SK-N-MC (cell line): ENCODE data around the gene POU4F3.

Experiments used
- DNase-seq: peaks from one replicate; pipeline ENCODE4 v3.0.0-alpha.2; 2011; ENCODE audit warnings: low read depth, low spot score
- H3K27ac ChIP-seq: fragments of 200-600 bp; sonication (generic); 2 replicates; pipeline ENCODE4 v1.5.1; 2016; ENCODE audit warnings: mixed run types
- H3K36me3 ChIP-seq: fragments of 200-600 bp; sonication (generic); 2 replicates; pipeline ENCODE4 v1.6.1; 2017; ENCODE audit warnings: antibody characterized with exemption, low read length, mixed read lengths; ENCODE audit not compliant: insufficient read depth
- H3K4me3 ChIP-seq: fragments of 200-600 bp; sonication (generic); 2 replicates; pipeline ENCODE4 v1.5.1; 2016
- H3K9ac ChIP-seq: fragments of 200-600 bp; sonication (generic); 2 replicates; pipeline ENCODE4 v1.8.0; 2017; ENCODE audit warnings: mixed run types, mixed read lengths; ENCODE audit not compliant: insufficient read length
- H3K9me3 ChIP-seq: fragments of 200-600 bp; sonication (generic); 2 replicates; pipeline ENCODE4 v1.6.1; 2017; ENCODE audit warnings: low read depth, mild to moderate bottlenecking, antibody characterized with exemption, low read length, moderate library complexity, mixed read lengths
- EZH2 ChIP-seq: fragments of 200-600 bp; sonication (generic); IDR thresholded peaks from one replicate; pipeline ENCODE4 v1.6.1; 2017; ENCODE audit warnings: antibody characterized with exemption
- FOXP2 ChIP-seq: optimal IDR thresholded peaks from 2 replicates; pipeline ENCODE3; 2011; ENCODE audit warnings: mild to moderate bottlenecking, moderate library complexity; ENCODE audit not compliant: insufficient read depth; ENCODE audit errors: extremely low read length, control extremely low read depth
- POLR2AphosphoS5 ChIP-seq: IDR thresholded peaks from 2 replicates; pipeline ENCODE4 v1.6.1; 2012; ENCODE audit warnings: mild to moderate bottlenecking, low read depth, low read length, borderline replicate concordance

Gene POU4F3

DNA sequence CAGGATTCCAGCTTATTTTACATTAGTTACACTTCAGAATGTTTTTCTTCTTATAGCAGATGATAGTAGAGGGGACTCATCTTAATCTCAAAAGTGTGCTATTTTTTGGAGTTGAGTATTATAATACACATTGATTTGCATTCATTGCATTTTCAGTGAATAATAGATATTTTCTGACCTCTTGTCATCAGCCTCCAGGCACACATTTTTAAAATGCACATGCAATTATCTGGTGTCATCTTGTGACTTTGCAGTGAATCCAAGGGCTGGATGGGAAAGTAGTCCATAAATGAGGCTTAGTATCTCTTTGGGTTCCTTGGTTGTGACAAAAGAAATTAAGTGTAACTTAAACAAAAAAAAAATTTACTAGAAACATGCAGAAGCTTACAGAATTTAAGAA lies 28.1 kb upstream of the POU4F3 start:
- no peaks in the 10 kb centered on the region for H3K9me3 ChIP-seq
- no peak for DNase-seq
- no peak overlapping the region for H3K4me3 ChIP-seq
- H3K36me3 ChIP-seq = no peaks in the 10 kb centered on the region
- H3K27ac ChIP-seq = no peak overlapping the region
- H3K9ac ChIP-seq = no peak overlapping the region
- TF ChIP-seq FOXP2 (no peak), EZH2 (no peak), POLR2AphosphoS5 (no peak)

DNA sequence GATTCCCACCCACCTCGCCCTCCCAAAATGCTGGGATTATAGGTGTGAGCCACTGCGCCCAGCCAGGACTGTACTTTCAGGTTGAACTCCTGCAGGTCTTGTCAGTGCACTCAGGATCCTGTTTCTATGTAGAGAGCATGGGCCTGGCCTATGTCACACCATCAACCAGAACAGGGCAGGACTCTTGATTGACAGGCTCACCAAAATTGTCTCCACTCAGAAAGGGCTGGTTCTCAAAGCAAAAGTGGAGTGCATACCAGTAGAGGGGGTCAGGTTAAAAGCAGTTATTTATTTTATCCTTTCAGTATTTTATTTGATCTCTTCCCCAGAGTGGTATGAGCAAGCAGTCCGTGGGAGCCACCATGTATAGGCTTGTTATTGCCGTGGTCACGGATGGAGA lies 27.4 kb upstream of the POU4F3 start:
- no peak overlapping the region for H3K27ac ChIP-seq
- no peak for DNase-seq
- no peak overlapping the region for H3K4me3 ChIP-seq
- no peak overlapping the region for H3K9ac ChIP-seq
- no peak for TF ChIP-seq FOXP2
- TF ChIP-seq POLR2AphosphoS5 = no peak
- TF ChIP-seq EZH2 = no peak
- H3K36me3 ChIP-seq = no peaks in the 10 kb centered on the region
- H3K9me3 ChIP-seq = no peaks in the 10 kb centered on the region

DNA sequence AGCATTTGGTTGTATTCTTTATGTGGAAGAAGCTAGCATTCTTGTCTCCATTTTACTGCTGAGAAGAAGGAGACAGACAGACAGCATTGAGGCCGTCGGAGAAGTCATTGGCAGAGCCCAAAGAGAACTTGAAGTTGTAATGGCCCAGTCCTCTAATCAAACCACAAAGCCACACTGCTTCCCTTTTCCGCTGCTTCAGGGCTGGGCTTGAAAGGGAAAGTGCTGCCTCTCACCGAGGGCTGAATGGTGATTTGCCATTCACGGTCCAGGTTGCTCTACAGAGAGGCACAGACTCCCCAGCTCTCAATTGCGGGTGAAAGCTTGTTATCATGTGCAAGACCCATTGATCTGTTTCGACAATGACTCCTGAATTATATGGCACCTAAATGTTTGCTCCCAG lies 25.6 kb upstream of the POU4F3 start:
- no peak for TF ChIP-seq EZH2
- no peak for TF ChIP-seq FOXP2
- no peak for TF ChIP-seq POLR2AphosphoS5
- Histone ChIP-seq H3K36me3 (no peaks in the 10 kb centered on the region), H3K9me3 (no peaks in the 10 kb centered on the region), H3K27ac (no peak overlapping the region), H3K9ac (no peak overlapping the region), H3K4me3 (no peak overlapping the region)
- DNase-seq = no peak

DNA sequence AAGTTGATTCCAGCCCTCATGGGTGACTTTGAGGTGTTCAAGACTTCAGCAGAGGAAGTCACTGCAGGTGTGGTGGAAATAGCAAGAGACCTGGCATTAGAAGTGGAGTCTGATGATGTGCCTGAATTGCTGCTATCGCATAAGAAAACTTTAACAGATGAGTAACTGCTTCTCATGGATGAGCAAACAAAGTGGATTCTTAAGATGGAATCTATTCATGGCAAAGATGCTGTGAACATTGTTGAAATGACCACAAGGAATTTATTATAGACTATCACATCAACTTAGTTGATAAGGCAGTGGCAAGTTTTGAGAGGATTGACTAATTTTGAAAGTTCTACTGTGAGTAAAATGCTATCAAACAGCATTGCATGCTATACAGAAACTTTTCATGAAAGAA lies 17.1 kb upstream of the POU4F3 start:
- Histone ChIP-seq H3K9ac (no peak overlapping the region), H3K9me3 (no peaks in the 10 kb centered on the region), H3K36me3 (no peaks in the 10 kb centered on the region), H3K4me3 (no peak overlapping the region), H3K27ac (no peak overlapping the region)
- TF ChIP-seq POLR2AphosphoS5 (no peak), FOXP2 (no peak), EZH2 (no peak)
- no peak for DNase-seq

DNA sequence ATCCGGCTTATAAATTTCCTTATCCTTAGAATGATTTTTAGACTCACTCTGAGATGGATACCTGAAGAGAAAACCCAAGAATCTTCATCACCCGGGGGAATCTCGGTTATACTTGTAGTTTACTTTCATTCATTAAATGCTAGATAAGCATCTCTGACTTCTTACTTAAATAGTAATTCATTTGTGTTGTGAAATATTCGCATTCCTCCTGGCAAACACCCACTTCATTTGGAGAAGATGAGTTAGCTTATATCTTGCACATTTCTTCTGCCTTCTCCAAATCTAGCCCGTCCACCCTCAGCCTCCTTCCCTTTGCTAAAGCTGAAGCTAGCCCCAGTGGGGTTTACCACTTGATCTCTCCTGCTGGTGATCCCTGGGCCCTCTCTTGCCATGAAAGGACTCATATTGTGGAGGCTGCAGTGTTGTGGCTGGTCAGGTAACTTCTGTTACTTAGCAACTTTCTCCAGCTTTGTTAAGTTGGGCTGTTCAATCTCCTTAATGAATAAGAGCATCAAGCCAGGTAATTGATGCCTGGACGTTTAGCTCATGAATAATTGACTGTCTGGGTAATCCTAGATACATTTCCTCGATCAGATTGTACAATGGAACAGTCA lies 11.3 kb upstream of the POU4F3 start:
- Histone ChIP-seq H3K4me3 (no peak overlapping the region), H3K36me3 (no peaks in the 10 kb centered on the region), H3K9me3 (no peaks in the 10 kb centered on the region), H3K27ac (no peak overlapping the region), H3K9ac (no peak overlapping the region)
- no peak for TF ChIP-seq FOXP2
- TF ChIP-seq EZH2 = no peak
- TF ChIP-seq POLR2AphosphoS5 = no peak
- no peak for DNase-seq

DNA sequence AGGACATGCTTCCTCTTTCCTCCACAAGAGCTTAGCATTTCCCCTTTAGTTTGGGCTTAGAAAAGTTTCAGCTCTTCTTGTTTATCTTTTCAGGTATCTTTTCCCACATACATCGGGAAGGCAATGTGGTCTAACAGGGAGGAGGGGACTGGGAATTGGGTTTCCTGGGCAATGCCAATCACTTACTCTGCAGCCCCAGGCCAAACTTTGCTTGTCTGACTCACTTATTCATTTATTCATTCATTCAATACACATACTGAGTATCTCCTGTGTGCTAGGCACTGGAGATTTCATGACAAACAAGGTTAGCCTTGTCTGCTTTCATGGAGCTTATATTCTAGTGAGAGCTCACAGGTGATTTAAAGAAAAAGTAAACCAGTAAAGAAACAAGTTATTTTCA lies 10.7 kb upstream of the POU4F3 start:
- no peak overlapping the region for H3K4me3 ChIP-seq
- H3K36me3 ChIP-seq = no peaks in the 10 kb centered on the region
- no peak overlapping the region for H3K9ac ChIP-seq
- H3K27ac ChIP-seq = no peak overlapping the region
- no peaks in the 10 kb centered on the region for H3K9me3 ChIP-seq
- no peak for DNase-seq
- TF ChIP-seq FOXP2 (no peak), POLR2AphosphoS5 (no peak), EZH2 (no peak)

DNA sequence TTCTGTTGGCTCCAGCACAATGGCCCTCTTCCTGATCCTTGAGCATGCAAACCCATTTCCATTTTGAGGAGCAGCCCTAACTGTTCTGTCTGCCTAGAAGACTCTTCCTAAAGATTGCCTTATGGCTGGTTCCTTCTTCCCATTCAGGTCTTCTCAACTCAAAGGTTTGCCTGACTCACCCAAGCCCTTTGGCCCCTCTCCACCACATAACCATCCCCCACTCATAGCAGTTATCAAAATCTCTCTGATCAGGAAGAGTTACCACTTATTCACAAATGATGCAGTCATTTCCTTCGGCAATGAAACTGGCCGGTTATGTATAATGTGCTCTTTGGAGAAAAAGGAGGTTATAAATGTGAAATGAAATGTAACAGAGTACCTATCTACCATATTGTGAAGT lies 8.9 kb upstream of the POU4F3 start:
- no peak overlapping the region for H3K27ac ChIP-seq

DNA sequence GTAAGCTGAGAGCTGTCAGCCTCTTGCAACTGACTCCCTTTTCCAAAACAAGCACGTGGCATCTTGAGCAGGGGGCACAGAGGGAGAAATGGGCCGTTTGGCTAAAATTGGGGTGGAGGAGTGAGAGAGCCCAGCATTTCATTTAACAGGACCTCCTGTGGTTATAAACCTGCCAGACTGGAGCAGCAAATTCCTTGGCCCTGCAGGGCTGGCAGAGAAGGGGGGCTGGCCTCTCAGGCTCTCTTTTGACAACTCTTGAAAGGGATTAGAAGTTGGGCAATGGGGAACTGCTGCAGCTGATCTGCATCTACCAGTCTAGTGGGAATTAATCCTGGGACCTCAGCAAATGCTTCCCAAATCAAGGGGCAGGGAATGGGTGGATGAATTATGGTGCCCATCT lies 7.2 kb upstream of the POU4F3 start:
- H3K27ac ChIP-seq = no peak overlapping the region
- no peak for TF ChIP-seq FOXP2
- no peak for DNase-seq
- H3K36me3 ChIP-seq = no peaks in the 10 kb centered on the region
- no peak overlapping the region for H3K9ac ChIP-seq
- no peak overlapping the region for H3K4me3 ChIP-seq
- no peaks in the 10 kb centered on the region for H3K9me3 ChIP-seq

More for the DNA sequence above, 8.9 kb upstream of the POU4F3 start:
- Histone ChIP-seq H3K9ac (no peak overlapping the region), H3K4me3 (no peak overlapping the region), H3K36me3 (no peaks in the 10 kb centered on the region), H3K9me3 (no peaks in the 10 kb centered on the region)
- TF ChIP-seq FOXP2 = no peak
- no peak for DNase-seq

DNA sequence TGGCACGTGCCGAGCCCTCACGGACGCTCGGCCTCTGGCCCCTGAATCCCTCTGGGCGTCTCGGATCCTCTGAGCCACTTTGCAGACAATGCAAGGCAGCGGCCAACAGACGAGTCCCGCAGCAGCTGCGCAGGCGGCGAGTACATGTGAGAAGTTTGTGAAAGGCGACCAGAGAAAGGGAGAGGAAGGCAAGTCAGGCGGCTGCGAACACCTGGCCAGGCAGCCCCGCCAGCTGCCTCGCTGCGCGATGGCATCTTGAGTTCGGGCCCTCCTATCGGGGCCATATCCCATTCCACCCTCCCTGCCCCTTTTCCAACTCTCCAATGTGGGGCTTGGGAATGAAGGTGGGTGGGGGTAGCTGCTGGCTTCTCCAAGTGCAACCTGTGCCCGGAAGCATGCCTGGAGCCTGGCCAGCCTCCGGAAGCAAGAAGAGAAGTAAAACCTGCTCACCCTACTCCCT lies 4.5 kb upstream of the POU4F3 start:
- no peak for DNase-seq
- no peaks in the 10 kb centered on the region for H3K9me3 ChIP-seq
- H3K4me3 ChIP-seq = no peak overlapping the region
- no peak overlapping the region for H3K9ac ChIP-seq
- no peaks in the 10 kb centered on the region for H3K36me3 ChIP-seq
- no peak overlapping the region for H3K27ac ChIP-seq
- TF ChIP-seq EZH2 (no peak), POLR2AphosphoS5 (no peak), FOXP2 (no peak)
